NAMALWA (cell line): Measurements from ENCODE around the gene NBPF4.
"Not testable (repeated sequence)": the region's sequence is repeated elsewhere in the genome, so short reads cannot be mapped to it uniquely, and the experiment has no call there.

Source experiments
- DNase-seq: peaks from one replicate; pipeline ENCODE4 v3.0.0-alpha.2; 2015; ENCODE audit warnings: low spot score

NBPF4 gene, protein sequence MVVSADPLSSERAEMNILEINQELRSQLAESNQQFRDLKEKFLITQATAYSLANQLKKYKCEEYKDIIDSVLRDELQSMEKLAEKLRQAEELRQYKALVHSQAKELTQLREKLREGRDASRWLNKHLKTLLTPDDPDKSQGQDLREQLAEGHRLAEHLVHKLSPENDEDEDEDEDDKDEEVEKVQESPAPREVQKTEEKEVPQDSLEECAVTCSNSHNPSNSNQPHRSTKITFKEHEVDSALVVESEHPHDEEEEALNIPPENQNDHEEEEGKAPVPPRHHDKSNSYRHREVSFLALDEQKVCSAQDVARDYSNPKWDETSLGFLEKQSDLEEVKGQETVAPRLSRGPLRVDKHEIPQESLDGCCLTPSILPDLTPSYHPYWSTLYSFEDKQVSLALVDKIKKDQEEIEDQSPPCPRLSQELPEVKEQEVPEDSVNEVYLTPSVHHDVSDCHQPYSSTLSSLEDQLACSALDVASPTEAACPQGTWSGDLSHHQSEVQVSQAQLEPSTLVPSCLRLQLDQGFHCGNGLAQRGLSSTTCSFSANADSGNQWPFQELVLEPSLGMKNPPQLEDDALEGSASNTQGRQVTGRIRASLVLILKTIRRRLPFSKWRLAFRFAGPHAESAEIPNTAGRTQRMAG

DNA sequence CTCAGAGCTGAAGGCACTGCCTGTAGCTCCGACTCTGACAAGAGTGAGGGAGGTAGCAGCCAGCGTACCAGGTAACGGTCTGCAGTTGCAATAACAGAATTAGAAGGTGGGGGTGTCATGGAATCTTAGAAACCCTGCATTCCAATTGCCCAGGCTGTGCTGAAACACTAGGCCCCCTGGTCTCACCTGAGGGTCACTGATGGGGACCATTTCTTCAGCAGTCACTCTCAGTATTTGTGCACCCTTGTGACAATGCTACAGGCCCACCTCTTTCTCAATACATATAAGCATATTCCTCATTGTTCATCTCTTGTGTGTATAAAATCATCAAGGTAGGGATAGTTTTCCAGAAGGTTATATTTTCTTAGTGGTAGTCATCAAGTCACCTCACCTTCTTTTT lies at the start of gene NBPF4:
Gene NBPF4 (minus strand): TSS at position 101 of the 400 bp plus-strand sequence. CDS start 315 bp downstream, outside the sequence.
- DNase-seq = not testable (repeated sequence)

DNA sequence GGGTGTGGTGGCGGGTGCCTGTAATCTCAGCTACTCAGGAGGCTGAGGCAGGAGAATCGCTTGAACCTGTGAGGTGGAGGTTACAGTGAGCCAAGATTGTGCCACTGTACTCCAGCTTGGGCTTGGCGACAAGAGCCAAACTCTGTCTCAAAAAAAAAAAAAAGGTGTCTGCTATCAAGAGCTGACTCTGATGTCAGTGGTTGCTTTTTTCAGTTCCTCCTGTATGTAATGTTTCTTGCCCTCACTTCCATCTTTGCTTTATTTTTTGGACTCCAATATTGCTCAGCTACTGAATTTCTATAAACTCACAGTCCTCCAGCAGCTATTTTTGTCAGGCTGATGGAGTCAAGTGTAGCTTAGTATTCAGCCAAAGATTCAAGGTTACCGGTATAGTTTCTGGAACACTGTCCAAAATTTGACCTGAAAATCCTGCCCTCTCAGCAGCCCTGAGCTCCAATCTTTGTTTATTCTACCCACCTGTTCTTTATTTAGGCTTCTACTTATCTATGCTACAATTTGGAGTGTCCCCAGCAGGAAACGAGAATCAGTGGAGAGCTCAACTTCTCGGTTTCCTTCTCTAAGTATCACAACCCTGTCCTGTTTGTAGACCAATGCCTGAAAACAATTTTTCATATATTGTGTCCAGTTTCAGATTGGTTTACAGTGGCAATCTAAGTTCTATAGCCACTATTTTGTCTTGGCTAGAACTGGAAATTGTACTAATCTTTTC lies 38.8 kb upstream of the NBPF4 start:
- DNase-seq = not testable (repeated sequence)

DNA sequence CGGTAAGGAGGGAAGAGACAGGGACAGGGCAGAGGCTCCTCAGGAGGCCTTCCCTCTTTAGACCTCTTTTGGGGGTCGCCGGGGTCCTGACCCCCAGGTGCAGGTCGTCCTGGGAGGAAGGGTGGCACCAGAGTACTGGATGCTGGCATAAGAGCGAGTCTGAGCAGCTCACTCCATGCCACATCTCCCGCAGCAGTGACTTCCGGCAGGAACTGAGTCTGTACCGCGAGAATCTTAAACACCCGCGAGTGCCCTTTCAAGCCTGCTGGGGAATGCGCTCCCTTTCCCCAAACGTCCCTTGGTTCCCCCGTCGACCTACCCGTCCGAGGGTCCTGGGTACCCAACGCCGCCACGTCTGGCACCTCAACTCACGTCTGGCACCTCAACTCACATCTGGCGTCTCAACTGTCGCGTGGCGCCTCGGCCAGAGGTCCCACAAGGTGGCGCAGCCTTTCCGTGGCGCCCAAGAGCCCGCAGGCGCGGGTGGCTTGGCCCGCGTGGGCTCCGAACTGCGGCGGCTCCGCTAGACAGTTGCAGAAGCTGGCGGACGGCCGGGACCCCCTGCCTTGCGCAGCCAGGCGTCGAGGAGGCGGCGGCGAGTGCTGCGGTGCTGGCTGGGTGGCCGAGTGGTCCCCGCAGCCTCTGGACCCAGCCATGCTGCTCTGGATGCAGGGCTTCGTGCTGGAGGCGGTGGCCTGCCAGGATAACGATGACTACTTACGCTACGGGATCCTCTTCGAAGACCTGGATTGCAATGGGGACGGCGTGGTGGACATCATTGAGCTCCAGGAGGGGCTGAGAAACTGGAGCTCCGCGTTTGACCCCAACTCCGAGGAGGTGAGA lies 28.8 kb upstream of the NBPF4 start:
- not testable (repeated sequence) for DNase-seq

DNA sequence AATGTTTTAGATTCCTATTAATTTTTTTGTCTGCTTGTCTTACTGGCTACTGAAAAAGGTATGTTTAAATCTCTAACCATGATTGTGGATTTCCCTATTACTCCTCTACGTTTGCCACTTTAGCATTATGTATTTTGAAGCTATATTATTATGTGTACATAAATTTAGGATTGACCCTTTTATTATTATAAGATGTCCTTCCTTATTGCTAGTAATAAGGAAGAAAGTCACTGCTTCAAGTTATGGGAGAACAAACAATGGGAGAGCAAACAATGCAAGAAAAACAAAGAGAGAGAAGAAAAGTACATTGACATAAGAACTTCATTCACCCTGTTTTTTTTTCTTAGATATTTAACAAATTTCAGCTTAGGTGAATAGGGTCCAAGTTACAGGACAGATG lies 23.2 kb upstream of the NBPF4 start:
- not testable (repeated sequence) for DNase-seq

DNA sequence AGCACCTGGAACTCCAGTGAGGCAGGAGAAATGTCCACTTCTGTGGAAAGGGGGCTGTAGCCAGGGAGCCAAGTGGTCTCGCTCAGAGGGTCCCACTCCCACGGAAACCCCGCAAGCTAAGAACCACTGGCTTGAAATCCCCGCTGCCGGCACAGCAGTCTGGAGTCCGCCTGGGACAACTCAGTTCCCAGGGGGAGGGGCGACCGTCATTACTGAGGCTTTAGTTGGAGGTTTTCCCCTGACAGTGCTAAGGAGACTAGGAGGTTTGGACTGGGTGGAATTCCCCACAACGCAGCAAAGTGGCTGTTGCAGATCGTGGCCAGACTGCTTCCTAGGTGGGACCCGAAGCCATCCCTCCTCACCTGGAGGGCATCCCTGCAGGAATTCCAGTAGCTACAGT lies 18.1 kb upstream of the NBPF4 start:
- not testable (repeated sequence) for DNase-seq

DNA sequence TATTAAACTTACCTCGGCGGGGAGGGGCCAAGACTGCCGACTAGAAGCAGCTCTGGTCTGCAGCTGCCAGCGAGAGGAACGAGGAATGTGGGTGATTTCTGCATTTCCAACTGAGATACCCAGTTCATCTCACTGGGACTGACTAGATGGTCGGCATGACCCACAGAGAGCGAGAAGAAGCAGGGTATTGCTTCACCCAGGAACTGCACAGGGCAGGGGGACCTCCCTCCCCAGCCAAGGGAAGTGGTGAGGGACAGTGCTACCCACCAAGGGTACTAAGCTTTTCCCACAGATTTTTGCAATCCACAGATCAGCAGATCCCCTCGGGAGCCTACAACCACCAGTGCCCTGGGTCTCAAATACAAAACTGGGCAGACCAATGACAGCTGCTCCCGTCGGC lies 17.6 kb upstream of the NBPF4 start:
- DNase-seq = not testable (repeated sequence)

DNA sequence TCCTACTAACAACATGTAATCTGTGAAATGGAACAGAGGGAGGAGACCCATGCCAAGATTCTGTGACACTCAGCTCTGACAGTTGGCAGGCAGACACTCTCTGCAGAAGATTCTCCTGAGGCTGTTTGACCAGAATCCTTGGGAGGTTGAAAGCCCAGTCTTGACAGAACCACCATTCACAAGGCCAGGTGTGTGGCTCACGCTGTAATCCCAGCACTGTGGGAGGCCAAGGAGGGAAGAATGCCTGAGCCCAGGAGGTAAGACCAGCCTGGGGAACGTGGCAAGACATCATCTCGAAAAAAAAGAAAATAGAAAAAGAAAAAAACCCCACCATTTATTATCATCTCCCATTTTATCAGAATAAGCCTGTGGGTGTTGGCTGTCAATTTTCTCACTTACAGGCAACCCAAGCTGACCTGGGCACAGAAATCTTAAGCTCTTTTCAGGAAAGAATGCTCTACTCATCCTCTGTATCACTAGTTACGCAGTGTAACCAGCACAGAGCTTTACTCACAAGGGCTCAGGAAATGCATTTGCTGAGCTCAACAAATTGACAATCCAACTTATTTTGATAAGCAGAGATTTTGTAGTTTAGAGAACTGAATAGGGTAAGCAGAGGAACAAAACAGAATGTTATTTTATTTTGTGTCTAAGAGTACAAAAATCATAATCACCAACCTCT lies 16.8 kb upstream of the NBPF4 start:
- DNase-seq = not testable (repeated sequence)

DNA sequence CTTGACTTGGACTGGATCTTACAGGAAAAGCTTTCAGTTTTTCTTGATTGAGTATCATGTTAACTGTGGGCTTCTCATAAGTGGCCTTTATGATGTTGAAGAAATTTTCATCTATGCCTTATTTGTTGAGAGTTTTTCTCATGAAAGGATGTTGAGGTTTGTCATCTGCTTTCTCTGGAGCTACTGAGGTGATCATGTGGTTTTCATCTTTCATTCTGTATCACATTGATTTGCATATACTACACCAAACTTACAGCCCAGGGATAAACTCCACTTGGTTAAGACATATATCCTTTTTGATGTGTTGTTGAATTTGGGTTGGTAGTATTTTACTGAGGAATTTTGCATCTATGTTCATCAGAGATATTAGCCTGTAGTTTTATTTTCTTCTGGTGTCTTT lies 11.6 kb upstream of the NBPF4 start:
- not testable (repeated sequence) for DNase-seq

DNA sequence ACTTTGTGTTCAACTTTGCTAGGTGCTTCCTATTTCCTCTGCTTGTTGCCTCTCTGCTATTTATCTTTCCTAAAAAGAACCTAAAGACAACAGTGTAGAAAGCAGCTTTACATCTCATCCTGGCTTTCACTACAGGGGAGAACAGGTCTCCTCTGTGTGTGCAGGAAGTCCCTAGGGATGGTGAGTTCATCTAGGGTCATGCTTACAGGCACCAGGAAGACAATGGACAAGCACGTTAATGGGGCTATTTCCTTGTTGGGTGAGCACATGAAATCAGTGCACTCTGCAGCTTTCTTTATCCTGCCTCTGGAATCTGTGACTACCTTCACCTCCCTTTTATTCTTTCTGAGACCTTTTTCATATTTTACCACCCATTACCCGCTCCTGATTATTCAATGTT lies 4.5 kb downstream of the NBPF4 start:
- not testable (repeated sequence) for DNase-seq

DNA sequence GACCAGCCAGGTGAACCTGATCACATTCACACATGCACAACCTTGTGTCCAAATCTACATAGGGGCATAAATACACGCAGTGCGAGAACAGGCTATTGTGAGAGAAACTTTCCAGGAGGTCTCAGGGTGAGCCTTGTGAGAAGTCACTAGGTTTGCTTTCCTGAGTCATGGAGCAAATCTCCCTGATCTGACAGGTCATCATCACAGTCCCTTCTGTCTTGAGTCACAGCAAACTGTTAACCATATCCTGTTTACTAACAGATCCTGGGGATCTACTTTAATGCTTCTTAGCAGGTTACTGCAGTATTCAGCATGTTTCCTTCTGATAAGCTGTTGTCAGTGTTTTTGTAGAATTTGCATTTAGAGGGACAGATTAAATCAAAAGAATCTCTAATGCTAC lies 8.6 kb downstream of the NBPF4 start:
- not testable (repeated sequence) for DNase-seq

DNA sequence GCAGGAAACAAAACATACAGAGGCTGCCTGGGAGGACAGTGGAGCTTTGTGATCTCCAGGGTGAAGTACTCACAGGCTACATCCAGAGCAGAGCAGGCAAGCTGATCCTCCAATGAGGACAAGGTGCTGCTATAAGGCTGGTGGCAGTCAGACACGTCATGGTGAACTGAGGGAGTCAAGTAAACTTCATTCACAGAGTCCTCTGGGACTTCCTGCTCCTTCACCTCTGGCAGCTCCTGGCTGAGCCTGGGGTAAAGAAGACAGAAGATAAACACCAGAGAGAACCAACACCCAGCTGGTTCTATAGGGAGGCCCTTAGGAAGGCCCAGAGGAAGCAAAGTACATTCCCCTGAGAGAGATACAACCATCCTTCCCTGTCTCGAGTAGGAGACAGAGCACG lies 11.7 kb downstream of the NBPF4 start:
- not testable (repeated sequence) for DNase-seq

DNA sequence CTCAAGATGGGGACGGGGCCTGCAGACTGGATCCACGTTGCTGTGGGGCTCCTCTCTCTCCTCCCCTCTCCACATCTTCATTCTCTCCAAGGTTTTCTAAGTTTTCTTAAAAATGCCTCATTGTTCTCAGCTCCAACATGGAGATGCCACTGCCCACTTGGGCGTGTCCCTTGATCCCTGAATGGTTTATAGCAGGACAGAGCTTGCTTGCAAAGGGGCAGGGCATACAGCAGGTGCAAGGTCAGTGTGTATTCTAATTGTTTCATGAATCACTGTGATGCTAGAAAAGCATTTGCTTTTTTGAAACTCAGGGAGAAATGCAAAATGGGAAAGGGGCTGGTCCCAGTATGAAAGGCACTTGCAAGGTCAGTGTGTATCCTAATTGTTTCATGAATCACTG lies 13.9 kb downstream of the NBPF4 start:
- DNase-seq = not testable (repeated sequence)

DNA sequence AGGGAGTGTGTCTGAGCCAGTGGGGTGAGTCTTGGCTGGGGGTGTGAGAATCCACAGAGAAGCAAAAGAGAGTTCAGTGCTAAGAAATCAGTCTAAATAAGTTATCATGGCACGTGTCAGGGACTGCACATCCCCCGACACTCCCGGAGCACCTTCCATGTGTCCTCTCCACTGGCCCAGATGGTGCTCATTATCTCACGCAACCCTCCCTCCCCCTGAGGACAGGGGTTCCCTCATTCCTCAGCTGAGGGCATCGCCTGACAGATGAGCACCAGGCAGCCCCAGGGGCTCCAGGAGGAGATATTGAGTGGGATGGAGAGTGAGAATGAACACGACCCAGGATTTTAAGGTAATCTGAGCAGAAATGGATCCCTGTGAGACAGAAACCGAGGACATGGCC lies 16.1 kb downstream of the NBPF4 start:
- DNase-seq = not testable (repeated sequence)

DNA sequence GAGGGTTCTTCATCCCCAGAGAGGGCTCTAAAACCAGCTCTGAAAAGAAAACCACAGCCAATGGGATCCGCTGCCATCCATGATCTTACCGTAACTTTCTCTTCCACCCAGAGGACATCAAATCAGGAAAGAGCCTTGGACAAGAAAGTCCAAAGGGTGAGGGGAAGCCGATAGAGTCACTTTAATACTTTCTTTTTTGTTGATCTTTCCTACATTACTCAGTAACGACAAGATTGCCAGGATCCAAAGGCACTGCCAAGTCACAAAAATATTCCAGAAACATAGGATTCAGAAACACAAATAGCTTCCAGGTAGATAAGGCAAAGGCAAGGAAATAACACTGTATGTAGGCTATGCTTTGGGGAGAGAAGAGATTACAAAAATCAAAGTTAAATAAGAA lies 17.0 kb downstream of the NBPF4 start:
- DNase-seq = not testable (repeated sequence)

DNA sequence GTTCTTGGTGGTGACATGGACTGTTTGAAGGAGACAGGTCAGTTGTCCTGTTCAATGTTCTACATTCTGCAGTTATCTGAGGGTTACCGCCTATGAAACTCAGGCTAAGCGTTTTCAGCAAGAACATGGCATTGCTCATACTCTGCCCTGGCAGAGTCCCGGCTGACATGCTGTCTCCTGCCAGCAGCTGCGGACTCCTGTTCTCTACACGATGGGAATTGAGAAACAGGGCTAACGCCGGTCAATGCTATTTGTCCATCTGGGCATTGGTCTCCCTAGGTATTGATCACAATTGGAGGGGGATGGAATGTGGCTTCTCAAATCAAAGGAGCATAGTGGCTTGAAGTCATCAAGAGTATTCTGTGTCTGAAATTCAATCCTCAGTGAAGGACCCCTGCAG lies 20.6 kb downstream of the NBPF4 start:
- DNase-seq = not testable (repeated sequence)

DNA sequence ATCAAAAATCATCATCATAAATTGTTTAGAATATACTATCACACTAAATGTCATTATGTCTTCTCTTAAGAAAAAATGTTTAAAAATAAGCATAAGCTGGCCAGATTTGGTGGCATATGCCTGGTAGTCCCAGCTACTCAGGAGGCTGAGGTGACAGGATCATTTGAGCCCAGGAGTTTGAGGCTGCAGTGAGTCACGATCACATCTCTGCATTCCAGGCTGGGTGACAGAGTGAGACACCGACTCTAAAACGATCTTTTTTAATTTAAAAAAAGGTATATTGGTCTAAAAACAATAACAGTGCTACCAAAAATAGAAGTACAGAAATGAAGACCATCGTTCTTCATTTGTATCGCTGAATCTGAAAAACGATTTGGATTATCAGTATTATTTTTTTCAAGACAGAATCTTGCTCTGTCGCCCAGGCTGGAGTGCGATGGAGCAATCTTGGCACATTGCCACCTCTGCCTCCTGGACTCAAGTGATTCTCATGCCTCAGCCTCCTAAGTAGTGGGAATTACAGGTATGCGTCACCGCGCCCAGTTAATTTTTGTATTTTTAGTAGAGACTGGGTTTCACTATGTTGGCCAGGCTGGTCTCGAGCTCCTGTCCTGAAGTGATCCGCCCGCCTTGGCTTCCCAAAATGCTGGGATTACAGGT lies 26.2 kb downstream of the NBPF4 start:
- not testable (repeated sequence) for DNase-seq

DNA sequence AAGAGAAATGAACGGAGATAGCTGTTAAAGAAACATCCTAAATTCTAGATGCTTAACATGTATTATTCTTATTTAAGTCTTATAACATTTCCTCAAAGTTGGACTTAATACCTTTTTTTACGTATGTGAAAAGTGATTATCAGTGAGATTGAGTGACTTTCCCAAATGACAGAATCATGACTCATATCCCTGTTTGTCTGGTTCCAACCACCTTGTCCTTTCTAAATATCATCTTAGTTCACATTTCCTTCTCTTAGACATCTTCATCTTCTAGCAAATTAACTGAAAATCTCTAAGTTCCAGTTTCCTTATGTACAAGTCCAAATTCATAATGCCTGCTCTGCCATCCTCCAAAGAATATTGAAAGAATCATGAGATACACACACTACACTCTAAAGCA lies 26.9 kb downstream of the NBPF4 start:
- DNase-seq = not testable (repeated sequence)

DNA sequence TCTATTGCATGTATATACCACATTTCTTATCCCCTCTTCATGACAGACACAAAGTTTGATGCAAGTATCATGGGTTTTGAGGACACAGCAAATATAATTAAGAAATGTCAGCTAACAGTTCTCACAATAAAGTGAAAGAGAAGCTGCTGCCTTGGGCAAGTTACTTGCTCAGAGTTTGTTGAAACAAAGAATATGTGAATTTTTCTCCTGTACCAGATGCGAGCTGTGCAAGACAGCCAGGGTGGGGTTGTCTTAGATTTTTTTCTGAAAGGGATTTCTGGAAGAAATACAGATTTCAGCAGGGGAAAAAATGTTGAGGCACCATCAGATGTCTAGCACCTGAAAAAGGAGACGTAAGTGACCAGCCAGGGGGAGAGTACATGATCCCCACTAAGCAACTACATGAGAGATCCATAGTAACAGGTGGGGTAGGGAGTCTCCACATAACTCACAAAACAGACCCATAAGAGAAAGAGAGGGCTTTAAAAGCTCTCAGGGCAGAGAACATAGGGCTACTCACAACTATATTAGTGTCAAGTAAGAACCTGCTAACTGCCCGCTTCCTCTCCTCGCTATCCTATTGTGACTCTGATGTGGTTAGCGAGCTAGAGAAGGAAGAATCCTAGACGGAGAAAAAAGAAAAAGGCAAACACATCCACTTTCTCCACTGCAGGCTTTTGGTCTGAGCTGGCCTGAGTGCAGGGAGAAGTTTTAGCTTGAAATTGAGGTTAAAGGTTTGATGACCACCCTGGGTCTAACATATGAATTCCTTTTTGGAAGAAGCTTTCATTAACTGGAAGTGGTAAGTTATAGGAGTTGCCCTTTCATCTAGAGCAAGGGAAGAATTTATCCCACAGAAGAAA lies 27.6 kb downstream of the NBPF4 start:
- not testable (repeated sequence) for DNase-seq

DNA sequence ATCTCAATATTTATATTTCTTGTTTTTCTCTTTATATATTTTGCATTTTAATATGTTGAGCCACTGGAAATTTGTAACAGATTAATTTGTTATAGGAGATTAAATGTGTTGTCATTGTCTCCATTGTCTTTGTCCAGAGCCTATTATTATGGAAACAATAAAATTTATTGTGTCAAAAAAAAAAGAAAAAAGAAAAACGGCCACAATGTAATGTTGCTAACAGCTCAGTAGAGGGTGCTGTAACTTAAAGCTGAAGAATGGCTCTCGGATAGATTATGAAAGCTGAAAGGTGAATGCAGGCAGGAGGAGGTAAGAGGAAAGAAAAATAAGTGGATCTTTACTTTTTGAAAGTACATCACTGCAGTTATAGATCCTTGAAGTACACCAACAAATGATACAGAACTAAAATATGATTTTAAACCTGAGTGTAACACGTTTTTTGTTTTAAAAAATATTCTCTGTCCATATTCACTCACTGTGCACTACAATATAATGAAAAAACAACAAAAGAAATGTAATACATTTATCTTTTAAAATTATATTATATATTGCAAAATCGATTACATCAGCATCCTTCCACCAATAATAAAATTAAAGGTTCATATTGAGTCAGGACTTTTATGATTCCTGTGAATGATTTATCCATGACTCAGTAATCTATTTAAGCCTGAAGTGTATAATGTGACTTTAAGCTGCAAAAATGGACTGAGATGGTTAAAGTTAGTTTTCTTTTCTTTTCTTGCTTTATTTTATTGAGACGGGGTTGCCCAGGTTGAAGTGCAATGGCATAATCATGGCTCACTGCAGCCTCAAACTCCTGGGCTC lies 29.0 kb downstream of the NBPF4 start:
- DNase-seq = peak; percentile 37
